C4-2B (cell line): ENCODE data around the gene BARX1.

Experiments used
- H3K27ac ChIP-seq: fragments of 450-650 bp; 2 replicates; pipeline ENCODE4 v1.5.1; 2017
- ZFX ChIP-seq: fragments of 450-650 bp; IDR thresholded peaks from 2 replicates; pipeline ENCODE4 v1.6.1; 2017
- TF ChIP-seq, protein P1 (sequence below): fragments of 450-650 bp; conservative IDR thresholded peaks from 2 replicates; pipeline ENCODE4 v1.5.1; 2017; ENCODE audit warnings: mild to moderate bottlenecking

Gene BARX1

DNA sequence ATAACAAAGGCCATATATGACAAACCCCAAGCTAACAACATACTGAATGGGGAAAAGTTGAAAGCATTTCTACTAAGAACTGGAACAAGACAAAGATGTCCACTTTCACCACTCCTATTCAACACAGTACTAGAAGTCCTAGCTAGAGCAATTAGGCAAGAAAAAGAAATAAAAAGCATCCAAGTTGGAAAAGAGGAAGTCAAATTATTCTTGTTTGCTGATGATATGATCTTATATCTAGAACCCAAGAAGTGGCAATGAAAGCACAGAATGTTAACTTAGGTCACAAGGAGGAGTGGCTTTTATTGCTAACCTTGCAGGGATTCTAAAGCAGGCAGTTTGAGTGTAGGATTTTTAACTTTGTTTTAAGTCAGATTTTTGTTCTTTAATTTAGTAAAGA is 35.3 kb upstream of the BARX1 start:
- no peak for TF ChIP-seq ZFX
- TF ChIP-seq, protein P1, sequence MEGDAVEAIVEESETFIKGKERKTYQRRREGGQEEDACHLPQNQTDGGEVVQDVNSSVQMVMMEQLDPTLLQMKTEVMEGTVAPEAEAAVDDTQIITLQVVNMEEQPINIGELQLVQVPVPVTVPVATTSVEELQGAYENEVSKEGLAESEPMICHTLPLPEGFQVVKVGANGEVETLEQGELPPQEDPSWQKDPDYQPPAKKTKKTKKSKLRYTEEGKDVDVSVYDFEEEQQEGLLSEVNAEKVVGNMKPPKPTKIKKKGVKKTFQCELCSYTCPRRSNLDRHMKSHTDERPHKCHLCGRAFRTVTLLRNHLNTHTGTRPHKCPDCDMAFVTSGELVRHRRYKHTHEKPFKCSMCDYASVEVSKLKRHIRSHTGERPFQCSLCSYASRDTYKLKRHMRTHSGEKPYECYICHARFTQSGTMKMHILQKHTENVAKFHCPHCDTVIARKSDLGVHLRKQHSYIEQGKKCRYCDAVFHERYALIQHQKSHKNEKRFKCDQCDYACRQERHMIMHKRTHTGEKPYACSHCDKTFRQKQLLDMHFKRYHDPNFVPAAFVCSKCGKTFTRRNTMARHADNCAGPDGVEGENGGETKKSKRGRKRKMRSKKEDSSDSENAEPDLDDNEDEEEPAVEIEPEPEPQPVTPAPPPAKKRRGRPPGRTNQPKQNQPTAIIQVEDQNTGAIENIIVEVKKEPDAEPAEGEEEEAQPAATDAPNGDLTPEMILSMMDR: no peak
- H3K27ac ChIP-seq: no peak overlapping the region

DNA sequence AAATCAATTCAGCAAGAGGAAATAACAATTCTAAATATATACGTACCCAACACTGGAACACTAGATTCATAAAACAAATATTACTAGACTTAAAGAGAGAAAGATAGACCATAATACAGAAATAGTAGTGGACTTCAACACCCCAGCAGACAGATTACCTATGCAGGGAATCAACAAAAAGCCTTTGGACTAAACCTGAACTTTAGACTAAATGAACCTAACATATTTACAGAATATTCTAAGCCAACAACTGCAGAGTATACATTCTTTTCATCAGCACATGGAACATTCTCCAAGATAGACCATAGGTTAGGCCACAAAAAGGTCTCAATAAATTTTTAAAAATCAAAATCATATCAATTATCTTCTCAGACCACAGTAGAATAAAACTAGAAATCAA is 32.9 kb upstream of the BARX1 start:
- TF ChIP-seq, protein P1: no peak
- TF ChIP-seq ZFX: no peak
- H3K27ac ChIP-seq: no peak overlapping the region

DNA sequence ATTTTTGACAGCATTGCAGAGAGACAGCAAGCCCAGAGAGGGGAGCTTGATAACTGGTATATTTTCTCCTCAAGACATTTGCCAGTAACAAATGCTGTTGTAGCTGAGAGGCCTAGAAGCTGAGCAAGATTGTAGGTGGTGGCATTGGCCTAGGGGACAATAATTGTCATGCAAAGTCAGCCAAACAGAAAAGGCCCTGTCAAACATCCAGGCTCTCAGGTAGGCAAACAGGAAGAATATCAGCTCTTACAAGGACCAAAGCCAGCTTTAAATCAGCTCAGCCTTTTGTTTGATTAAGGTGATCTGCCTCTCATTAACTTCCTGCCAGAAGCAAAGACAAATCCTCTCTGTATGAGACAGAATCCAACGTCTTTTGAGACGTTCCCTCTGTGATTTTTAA is 29.7 kb upstream of the BARX1 start:
- no peak overlapping the region for H3K27ac ChIP-seq
- TF ChIP-seq, protein P1: no peak
- no peak for TF ChIP-seq ZFX

DNA sequence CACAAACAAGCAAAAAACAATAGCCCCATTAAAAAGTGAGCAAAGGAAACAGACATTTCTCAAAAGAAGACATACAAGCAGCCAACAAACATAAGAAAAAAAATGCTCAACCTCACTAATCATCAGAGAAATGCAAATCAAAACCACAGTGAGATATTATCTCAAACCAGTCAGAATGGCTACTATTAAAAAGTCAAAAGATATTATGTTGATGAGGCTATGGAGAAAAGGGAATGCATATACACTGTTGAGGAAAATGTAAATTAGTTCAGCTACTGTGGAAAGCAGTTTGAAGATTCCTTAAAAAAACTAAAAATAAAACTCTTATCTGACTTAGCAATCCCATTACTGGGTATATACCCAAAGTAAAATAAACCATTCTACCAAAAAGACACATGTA is 28.7 kb upstream of the BARX1 start:
- no peak overlapping the region for H3K27ac ChIP-seq
- TF ChIP-seq, protein P1: no peak
- no peak for TF ChIP-seq ZFX

DNA sequence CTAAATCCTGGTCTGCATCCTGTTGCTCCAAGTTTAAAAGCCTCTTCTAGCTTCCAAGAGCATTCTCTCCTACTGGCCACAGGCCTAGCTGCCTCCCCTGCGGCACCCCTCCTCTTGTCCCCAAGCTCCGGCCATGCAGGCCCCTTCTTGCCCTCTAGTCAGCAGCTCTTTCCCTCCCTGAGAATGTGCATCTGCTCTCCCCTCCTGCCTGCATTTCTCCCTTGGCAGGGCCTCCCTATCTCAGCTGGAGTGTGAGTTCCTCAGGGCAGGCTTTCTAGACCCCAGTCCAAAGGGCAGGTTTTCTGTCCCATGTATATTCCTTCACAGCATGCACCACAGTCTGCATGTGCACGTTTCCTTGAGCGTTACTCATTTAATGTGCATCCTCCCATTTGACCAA is 24.6 kb upstream of the BARX1 start:
- no peak overlapping the region for H3K27ac ChIP-seq
- TF ChIP-seq ZFX: no peak
- TF ChIP-seq, protein P1: no peak

DNA sequence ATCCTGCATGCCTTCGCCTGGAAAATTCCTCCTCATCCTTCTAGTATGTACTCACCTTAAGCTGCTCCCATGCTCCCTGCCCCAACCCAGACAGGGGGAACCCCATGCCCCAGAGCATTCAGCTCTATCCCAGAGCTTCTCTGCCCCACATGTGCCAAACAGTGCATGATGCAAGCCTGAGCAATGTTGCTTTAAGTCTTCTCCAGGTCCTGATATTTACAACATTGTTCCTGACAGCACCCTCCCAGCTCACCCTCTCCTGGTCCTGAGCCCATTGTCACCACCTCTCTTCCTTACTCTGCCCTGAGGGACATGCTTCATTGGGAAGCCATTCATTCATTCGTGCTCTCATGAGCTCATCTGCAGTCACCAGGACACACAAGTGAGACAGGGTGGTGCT is 23.4 kb upstream of the BARX1 start:
- H3K27ac ChIP-seq: no peak overlapping the region
- TF ChIP-seq ZFX: no peak
- TF ChIP-seq, protein P1: no peak

DNA sequence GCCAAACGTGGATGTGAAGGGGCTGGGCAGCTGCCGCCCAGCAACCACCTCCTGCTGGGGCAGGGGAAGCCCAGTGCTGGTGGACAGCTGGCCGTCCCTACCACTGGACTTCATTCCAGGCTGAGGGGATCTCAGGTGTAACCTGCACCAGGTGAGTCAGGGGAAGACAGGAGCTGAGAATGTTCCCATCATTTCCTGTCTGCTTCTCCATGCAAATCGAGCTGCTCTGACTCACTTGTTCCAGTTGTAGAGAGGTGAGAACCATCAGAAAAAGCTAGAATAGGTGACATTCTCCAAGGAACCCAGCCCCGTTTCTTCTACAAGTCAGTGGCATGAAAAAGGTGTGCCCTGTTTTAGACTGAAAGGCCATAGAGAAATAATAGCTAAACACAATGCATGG is 21.8 kb upstream of the BARX1 start:
- TF ChIP-seq ZFX: no peak
- TF ChIP-seq, protein P1: no peak
- no peak overlapping the region for H3K27ac ChIP-seq

DNA sequence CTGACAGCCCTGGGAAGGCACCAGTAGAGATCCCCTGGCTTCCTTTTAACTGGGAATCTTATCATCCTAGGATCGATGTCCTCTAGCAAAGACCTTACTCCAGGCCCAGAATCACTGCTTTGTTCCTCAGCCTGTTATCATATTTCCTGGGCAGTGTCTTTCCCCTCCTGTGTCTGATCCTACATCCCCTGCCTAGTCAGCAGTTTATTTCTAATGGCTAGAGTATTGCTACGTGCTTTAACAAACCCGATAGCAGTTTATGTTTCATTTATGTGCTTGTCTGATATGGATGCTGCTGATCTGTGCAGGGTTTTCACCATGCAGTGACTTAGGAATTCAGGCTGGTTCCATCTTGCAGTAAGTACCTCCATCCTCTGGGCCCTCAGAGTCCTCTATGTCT is 20.9 kb upstream of the BARX1 start:
- no peak overlapping the region for H3K27ac ChIP-seq

More for the DNA sequence above, 20.9 kb upstream of the BARX1 start:
- TF ChIP-seq ZFX: no peak
- TF ChIP-seq, protein P1: no peak
